Natural killer cell (primary cell): ENCODE results near the gene MINAR2. TPM values are rescaled to one million over a fixed set of nuclear protein-coding genes. Genes with fewer than 3 reads are reported as not detected.

ENCODE experiments used
- ATAC-seq, 3 donors: fragments of 150-1000 bp in 2 of 3; fragments of 200-7000 bp in 1 of 3; cut with Tn5 transposase; 1 replicate in 1 of 3; 2 replicates in 2 of 3; pipeline ENCODE4 v1.10.0; 2021; ENCODE audit warnings: mild to moderate bottlenecking in 2 of 3, moderate library complexity in 2 of 3
- DNase-seq, 2 donors: peaks; one replicate each; pipeline versions ENCODE4 v3.0.0 to v3.0.0-alpha.2; 2013 to 2021; ENCODE audit warnings: mixed read lengths in 1 of 2
- H3K27ac ChIP-seq: one replicate; pipeline ENCODE4 v1.5.1; 2013; ENCODE audit warnings: mild to moderate bottlenecking, low read length
- H3K27me3 ChIP-seq: one replicate; pipeline ENCODE4 v1.6.1; 2013; ENCODE audit warnings: low read length; ENCODE audit not compliant: control insufficient read depth, insufficient read depth
- H3K36me3 ChIP-seq: one replicate; pipeline ENCODE4 v1.6.1; 2013; ENCODE audit warnings: low read length; ENCODE audit not compliant: control insufficient read depth, insufficient read depth
- H3K4me1 ChIP-seq: one replicate; pipeline ENCODE4 v1.6.1; 2013; ENCODE audit warnings: low read length; ENCODE audit not compliant: control insufficient read depth, insufficient read depth
- H3K4me3 ChIP-seq: one replicate; pipeline ENCODE4 v1.5.1; 2013; ENCODE audit warnings: low read length
- H3K9me3 ChIP-seq: one replicate; pipeline ENCODE4 v1.6.1; 2013; ENCODE audit warnings: low read length; ENCODE audit not compliant: control insufficient read depth, insufficient read depth
- H3K27ac Mint-ChIP-seq, 2 donors: one replicate each; pipeline ENCODE4 v1.8.0; 2022; ENCODE audit warnings: mild to moderate bottlenecking in 2 of 2, mixed read lengths in 2 of 2, moderate library complexity in 1 of 2
- H3K27me3 Mint-ChIP-seq, 2 donors: one replicate each; pipeline ENCODE4 v1.8.0; 2022; ENCODE audit warnings: low read depth in 2 of 2, mixed read lengths in 2 of 2
- H3K36me3 Mint-ChIP-seq: one replicate; pipeline ENCODE4 v1.8.0; 2022; ENCODE audit warnings: mixed read lengths
- H3K4me1 Mint-ChIP-seq, 2 donors: one replicate each; pipeline ENCODE4 v1.8.0; 2022; ENCODE audit warnings: mixed read lengths in 2 of 2
- H3K4me3 Mint-ChIP-seq: one replicate; pipeline ENCODE4 v1.8.0; 2022; ENCODE audit warnings: mild to moderate bottlenecking, moderate library complexity, mixed read lengths
- H3K9me3 Mint-ChIP-seq, 2 donors: one replicate each; pipeline ENCODE4 v1.8.0; 2022; ENCODE audit warnings: mixed read lengths in 2 of 2
- WGBS: methylation state at CpG from one replicate; pipeline ENCODE4 v1.1.7; 2013; ENCODE audit warnings: missing lambda C conversion rate; ENCODE audit not compliant: insufficient coverage; 5-methylcytosine and 5-hydroxymethylcytosine counted together
- intact Hi-C: fragments of 100-400 bp; cut with micrococcal nuclease; formaldehyde crosslinking; loops from one replicate; pipeline ENCODE4 v1.14.2; 2022
- total RNA-seq, 4 donors: library from RNA; stranded (reverse); fragments of 120-200 nt in 1 of 4; gene quantifications; one replicate each; pipeline versions ENCODE4 v1.2.3 to v1.2.4, GENCODE V29; 2013 to 2022
- TF ChIP-seq, protein P1 (sequence below): fragments of 200-600 bp; IDR thresholded peaks from one replicate; pipeline ENCODE4 v1.8.0; 2022; ENCODE audit warnings: antibody characterized with exemption

The MINAR2 gene
- total RNA-seq, 3 donors from 2014 or later (not counting 1 experiment from before 2014, with no cell fraction given) = not detected

DNA sequence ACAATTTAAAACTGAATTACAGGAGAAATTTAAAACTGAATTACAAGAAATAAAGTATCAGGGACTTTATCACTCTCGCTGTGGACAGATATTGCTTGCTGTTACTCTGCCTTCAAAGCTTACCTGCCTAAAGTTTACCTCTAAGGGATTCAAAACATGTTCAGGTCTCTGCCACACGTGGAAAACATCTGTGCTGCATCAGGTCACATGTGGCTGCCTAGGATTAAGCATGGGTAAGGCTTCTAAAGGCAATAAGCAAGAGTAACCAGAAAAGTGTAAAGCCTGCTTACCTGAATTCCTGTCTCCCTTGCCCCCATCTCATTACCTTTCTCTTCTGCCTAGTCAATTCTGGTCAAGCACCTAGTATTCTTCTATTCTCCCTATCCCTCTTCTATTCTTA is 18.9 kb downstream of the MINAR2 start:
- H3K4me1 ChIP-seq = no peaks in the 10 kb centered on the region
- no peak for DNase-seq
- H3K9me3 Mint-ChIP-seq = no peaks in the 10 kb centered on the region
- H3K4me1 Mint-ChIP-seq = no peaks in the 10 kb centered on the region
- no peak for ATAC-seq
- H3K27me3 Mint-ChIP-seq = no peaks in the 10 kb centered on the region
- no peaks in the 10 kb centered on the region for H3K9me3 ChIP-seq
- H3K36me3 Mint-ChIP-seq = no peaks in the 10 kb centered on the region
- no peaks in the 10 kb centered on the region for H3K36me3 ChIP-seq
- no peak overlapping the region for H3K27ac Mint-ChIP-seq
- intact Hi-C loops = loop anchor here (5.0 kb wide), 1 partner anchor 1554 kb away; no protein-coding TSS in a partner anchor
- 83% methylated on average over 2 of the region's 2 CpGs for WGBS
- H3K4me3 Mint-ChIP-seq = no peak overlapping the region
- H3K27ac ChIP-seq = no peak overlapping the region
- TF ChIP-seq, protein P1, sequence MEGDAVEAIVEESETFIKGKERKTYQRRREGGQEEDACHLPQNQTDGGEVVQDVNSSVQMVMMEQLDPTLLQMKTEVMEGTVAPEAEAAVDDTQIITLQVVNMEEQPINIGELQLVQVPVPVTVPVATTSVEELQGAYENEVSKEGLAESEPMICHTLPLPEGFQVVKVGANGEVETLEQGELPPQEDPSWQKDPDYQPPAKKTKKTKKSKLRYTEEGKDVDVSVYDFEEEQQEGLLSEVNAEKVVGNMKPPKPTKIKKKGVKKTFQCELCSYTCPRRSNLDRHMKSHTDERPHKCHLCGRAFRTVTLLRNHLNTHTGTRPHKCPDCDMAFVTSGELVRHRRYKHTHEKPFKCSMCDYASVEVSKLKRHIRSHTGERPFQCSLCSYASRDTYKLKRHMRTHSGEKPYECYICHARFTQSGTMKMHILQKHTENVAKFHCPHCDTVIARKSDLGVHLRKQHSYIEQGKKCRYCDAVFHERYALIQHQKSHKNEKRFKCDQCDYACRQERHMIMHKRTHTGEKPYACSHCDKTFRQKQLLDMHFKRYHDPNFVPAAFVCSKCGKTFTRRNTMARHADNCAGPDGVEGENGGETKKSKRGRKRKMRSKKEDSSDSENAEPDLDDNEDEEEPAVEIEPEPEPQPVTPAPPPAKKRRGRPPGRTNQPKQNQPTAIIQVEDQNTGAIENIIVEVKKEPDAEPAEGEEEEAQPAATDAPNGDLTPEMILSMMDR = no peak
- H3K27me3 ChIP-seq = no peaks in the 10 kb centered on the region
- no peak overlapping the region for H3K4me3 ChIP-seq

GRCh38 chr5:129767927-129768380 is 20.1 kb downstream of the MINAR2 start:
- no peak overlapping the region for H3K27ac Mint-ChIP-seq
- intact Hi-C loops = loop anchor here (2.0 to 5.0 kb wide), 2 partner anchors 863 to 1556 kb away; no protein-coding TSS in a partner anchor
- Histone ChIP-seq H3K4me1 (no peaks in the 10 kb centered on the region), H3K27me3 (no peaks in the 10 kb centered on the region), H3K36me3 (no peaks in the 10 kb centered on the region), H3K27ac (no peak overlapping the region), H3K9me3 (no peaks in the 10 kb centered on the region), H3K4me3 (no peak overlapping the region)
- no peaks in the 10 kb centered on the region for H3K9me3 Mint-ChIP-seq
- no peaks in the 10 kb centered on the region for H3K4me1 Mint-ChIP-seq
- DNase-seq = peak in 1 of 2 donors; percentile 81
- H3K36me3 Mint-ChIP-seq = no peaks in the 10 kb centered on the region
- no peak overlapping the region for H3K4me3 Mint-ChIP-seq
- ATAC-seq = peak; percentile 53 to 70 (median 64)
- H3K27me3 Mint-ChIP-seq = no peaks in the 10 kb centered on the region
- 0% methylated on average over 2 of the region's 3 CpGs for WGBS
- TF ChIP-seq, protein P1 = peak; percentile 74

GRCh38 chr5:129768735-129769134 is 20.8 kb downstream of the MINAR2 start:
- H3K27ac Mint-ChIP-seq = no peak overlapping the region
- TF ChIP-seq, protein P1 = no peak
- WGBS = 71% methylated on average over 3 of the region's 6 CpGs
- Histone ChIP-seq H3K4me3 (no peak overlapping the region), H3K27me3 (no peaks in the 10 kb centered on the region), H3K36me3 (no peaks in the 10 kb centered on the region), H3K9me3 (no peaks in the 10 kb centered on the region), H3K4me1 (no peaks in the 10 kb centered on the region), H3K27ac (no peak overlapping the region)
- no peak overlapping the region for H3K4me3 Mint-ChIP-seq
- no peaks in the 10 kb centered on the region for H3K4me1 Mint-ChIP-seq
- H3K9me3 Mint-ChIP-seq = no peaks in the 10 kb centered on the region
- ATAC-seq (no peak), DNase-seq (no peak)
- H3K36me3 Mint-ChIP-seq = no peaks in the 10 kb centered on the region
- H3K27me3 Mint-ChIP-seq = no peaks in the 10 kb centered on the region
- intact Hi-C loops = loop anchor here (2.0 to 5.0 kb wide), 2 partner anchors 864 to 1556 kb away; no protein-coding TSS in a partner anchor
